ENCODE data around the gene IER3IP1.

IER3IP1 gene

DNA sequence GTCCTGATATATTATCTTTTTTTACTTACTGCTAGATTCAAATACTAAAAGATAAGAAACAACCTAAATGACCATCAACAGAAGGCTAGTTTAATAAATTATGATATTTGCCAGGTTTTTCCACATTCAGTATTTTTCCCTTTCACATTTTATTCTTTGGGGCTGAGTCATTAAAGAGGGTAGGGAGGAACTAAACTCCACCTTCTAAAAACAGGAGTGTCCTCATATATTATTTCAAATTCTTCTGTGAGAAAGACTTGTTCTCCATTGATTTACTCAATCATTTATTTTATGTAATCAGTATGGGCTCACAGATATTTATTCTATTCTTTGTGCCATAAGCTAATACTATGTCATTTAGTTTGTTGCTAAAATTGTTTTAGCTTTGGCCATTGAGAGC, 34.9 kb downstream of the IER3IP1 start:
- no peak overlapping the region for H3K27ac ChIP-seq
- no peak for TF ChIP-seq ZFX (IDR thresholded peaks at IDR 0.05)
- TF ChIP-seq, protein P1, sequence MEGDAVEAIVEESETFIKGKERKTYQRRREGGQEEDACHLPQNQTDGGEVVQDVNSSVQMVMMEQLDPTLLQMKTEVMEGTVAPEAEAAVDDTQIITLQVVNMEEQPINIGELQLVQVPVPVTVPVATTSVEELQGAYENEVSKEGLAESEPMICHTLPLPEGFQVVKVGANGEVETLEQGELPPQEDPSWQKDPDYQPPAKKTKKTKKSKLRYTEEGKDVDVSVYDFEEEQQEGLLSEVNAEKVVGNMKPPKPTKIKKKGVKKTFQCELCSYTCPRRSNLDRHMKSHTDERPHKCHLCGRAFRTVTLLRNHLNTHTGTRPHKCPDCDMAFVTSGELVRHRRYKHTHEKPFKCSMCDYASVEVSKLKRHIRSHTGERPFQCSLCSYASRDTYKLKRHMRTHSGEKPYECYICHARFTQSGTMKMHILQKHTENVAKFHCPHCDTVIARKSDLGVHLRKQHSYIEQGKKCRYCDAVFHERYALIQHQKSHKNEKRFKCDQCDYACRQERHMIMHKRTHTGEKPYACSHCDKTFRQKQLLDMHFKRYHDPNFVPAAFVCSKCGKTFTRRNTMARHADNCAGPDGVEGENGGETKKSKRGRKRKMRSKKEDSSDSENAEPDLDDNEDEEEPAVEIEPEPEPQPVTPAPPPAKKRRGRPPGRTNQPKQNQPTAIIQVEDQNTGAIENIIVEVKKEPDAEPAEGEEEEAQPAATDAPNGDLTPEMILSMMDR (conservative IDR thresholded peaks at IDR 0.05), result no peak

GRCh38 chr18:47121146-47121545, 55.0 kb downstream of the IER3IP1 start:
- no peak overlapping the region for H3K27ac ChIP-seq
- TF ChIP-seq, protein P1 (conservative IDR thresholded peaks at IDR 0.05), result no peak
- TF ChIP-seq ZFX (IDR thresholded peaks at IDR 0.05), result no peak

DNA sequence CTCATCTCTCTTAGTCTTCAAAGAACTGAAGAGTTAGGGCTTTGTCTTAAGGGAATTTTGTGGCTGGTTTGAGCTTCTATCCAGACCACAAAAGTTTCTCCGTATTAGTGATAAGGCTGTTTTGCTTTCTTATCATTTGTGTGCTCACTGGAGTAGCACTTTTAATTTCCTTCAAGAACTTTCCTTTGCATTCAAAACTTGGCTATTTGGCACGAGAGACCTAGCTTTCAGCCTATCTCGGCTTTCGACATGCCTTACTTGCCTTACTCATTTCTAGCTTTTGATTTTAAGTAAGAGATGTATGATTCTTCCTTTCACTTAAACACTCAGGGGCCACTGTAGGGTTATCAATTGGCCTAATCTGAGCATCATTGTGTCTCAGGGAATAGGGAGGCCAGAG, 55.7 kb downstream of the IER3IP1 start:
- TF ChIP-seq ZFX (IDR thresholded peaks at IDR 0.05), result no peak
- TF ChIP-seq, protein P1 (conservative IDR thresholded peaks at IDR 0.05), result no peak
- H3K27ac ChIP-seq, result no peak overlapping the region

- TF ChIP-seq, protein P1 (conservative IDR thresholded peaks at IDR 0.05), result no peak
- TF ChIP-seq ZFX (IDR thresholded peaks at IDR 0.05), result no peak
- H3K27ac ChIP-seq, result no peak overlapping the region
These were observed 57.2 kb downstream of the IER3IP1 start for GRCh38 chr18:47118981-47119380.

DNA sequence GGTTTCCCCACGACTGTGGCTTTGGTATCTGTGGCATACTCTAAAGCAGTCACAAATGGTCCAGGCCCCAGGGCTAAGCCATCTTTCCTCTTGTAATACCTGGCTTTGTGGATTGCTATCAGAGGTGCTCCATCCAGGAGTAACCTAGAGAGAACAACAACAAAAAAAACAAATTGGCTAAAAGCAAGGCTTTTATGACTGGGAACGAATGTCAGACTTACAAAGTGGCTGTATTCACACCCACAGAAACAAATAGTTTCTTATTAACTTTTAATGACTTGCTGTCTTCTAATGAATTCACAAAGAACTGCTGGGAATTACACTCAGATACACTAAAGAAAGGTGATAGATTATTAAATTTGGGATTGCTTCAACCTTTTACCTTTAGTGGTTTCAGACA, 61.0 kb downstream of the IER3IP1 start:
- H3K27ac ChIP-seq, result no peak overlapping the region
- TF ChIP-seq, protein P1 (conservative IDR thresholded peaks at IDR 0.05), result no peak
- TF ChIP-seq ZFX (IDR thresholded peaks at IDR 0.05), result no peak

DNA sequence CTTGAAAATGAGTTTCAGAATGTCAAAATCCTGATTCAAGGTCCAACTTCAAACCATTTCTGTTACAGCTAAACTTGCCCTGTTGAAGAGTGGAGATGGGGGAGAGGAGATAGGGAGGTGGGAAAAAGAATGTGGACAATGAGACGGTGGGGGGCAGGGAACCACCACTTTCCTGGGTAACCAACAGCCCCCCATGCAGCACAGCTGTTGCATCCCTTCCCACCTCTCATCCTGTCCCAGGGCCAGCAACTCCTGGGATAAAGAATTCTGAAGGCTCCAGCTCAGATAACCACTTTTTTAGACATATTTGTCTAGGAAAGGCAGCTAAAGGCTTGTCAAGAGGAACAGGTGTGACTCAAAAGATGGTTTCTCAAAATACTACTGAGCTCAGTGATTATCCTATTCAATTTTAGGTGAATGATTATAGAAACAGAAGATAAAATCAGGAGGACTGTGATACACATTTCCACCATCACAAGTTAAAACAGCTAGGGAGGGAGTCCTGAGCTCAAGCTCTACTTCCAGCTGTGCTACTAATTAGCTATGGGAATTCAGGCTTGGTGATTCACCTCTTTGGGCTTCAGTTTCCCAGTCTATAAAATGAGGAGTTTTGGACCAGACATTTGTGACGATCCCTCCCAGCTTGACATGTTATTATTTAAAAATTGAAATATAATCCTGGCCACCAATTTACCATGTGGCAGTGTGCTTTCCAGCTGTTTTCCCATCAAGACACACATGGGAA, 62.2 kb downstream of the IER3IP1 start:
- no peak overlapping the region for H3K27ac ChIP-seq
- TF ChIP-seq, protein P1 (conservative IDR thresholded peaks at IDR 0.05), result no peak
- TF ChIP-seq ZFX (IDR thresholded peaks at IDR 0.05), result no peak

DNA sequence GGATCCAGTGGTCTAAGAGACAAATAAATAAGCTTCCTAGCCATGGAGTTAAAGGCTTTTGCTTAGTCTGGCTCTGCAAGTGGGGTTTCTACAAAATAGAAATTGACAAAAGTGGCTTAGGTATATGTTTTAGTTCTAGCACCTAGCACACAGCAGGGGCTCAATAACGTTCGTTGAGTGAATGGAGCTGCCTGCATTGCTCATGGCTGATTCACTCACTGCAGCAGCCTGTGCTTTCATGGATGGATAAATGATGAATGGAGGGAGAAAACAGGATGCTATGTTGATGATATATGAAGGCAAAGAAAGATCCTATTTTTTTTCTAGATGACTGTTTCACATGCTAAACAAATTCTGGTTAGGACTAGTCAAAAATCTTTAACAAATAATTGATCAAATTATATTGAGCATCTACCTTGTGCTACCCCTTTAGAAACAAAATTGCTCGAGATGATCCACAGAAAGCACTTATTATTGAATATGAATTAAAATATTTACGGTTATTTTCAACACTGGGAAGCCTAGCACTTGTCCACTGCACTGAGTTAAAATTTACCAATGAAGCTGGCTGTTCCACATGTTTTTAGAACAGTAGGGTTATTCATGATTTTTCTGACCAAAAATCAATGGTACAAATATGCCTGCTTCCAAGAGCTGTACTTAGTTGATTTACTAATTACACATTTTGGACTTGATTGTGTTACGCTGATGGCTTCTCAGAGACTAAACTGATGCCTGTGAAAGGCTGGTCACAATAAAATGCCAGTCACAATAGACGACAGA, 65.5 kb downstream of the IER3IP1 start:
- H3K27ac ChIP-seq, result no peak overlapping the region
- no peak for TF ChIP-seq ZFX (IDR thresholded peaks at IDR 0.05)
- TF ChIP-seq, protein P1 (conservative IDR thresholded peaks at IDR 0.05), result no peak

All from C4-2B (cell line).